Neural cell (in vitro differentiated cells): ENCODE data around the gene ZNF593. TPM values are rescaled to one million over a fixed set of nuclear protein-coding genes. Genes with fewer than 3 reads are reported as not detected.
A peak's percentile ranks its signal among the peaks of the same experiment; 100 is the strongest.

ENCODE experiments used
- H2AFZ ChIP-seq: fragments of 200-600, 300-800 bp; sonication (generic), shearing (Covaris generic); 2 replicates; pipeline ENCODE4 v1.6.0; 2014; ENCODE audit warnings: low read depth, mild to moderate bottlenecking, antibody characterized with exemption, low read length, moderate library complexity
- H3F3A ChIP-seq: fragments of 200-600 bp; shearing (Covaris generic); 2 replicates; pipeline ENCODE4 v1.6.1; 2016; ENCODE audit warnings: mild to moderate bottlenecking, moderate library complexity, mixed read lengths, antibody characterized with exemption, low read length; ENCODE audit not compliant: insufficient read depth, poor library complexity, severe bottlenecking
- H3K27ac ChIP-seq: fragments of 200-600, 300-800 bp; sonication (generic), shearing (Covaris generic); 2 replicates; pipeline ENCODE4 v1.5.1; 2014; ENCODE audit warnings: mild to moderate bottlenecking, low read length, moderate library complexity
- H3K27me3 ChIP-seq: fragments of 300-800, 200-600 bp; sonication (generic), shearing (Covaris generic); 2 replicates; pipeline ENCODE4 v1.6.0; 2014; ENCODE audit warnings: mild to moderate bottlenecking, low read depth, low read length, moderate library complexity; ENCODE audit not compliant: insufficient read depth
- H3K36me3 ChIP-seq: fragments of 300-800, 200-600 bp; sonication (generic), shearing (Covaris generic); 2 replicates; pipeline ENCODE4 v1.5.1; 2014; ENCODE audit warnings: mild to moderate bottlenecking, antibody characterized with exemption, low read length, moderate library complexity; ENCODE audit not compliant: insufficient read depth
- H3K4me2 ChIP-seq: fragments of 300-800, 200-600 bp; sonication (generic), shearing (Covaris generic); 2 replicates; pipeline ENCODE4 v1.6.0; 2014; ENCODE audit warnings: mild to moderate bottlenecking, low read length
- H3K4me3 ChIP-seq: fragments of 300-800, 200-600 bp; sonication (generic), shearing (Covaris generic); 2 replicates; pipeline ENCODE4 v1.5.1; 2014; ENCODE audit warnings: mild to moderate bottlenecking, low read length, moderate library complexity
- H3K79me2 ChIP-seq: fragments of 200-600 bp; shearing (Covaris generic); replicated peaks from 2 replicates; pipeline ENCODE4 v1.6.0; 2014; ENCODE audit warnings: mild to moderate bottlenecking, low read length, moderate library complexity; ENCODE audit not compliant: insufficient read depth
- H3K9ac ChIP-seq: fragments of 300-800, 200-600 bp; sonication (generic), shearing (Covaris generic); 2 replicates; pipeline ENCODE4 v1.6.1; 2016; ENCODE audit warnings: mild to moderate bottlenecking, low read length, mixed read lengths
- H3K9me2 ChIP-seq: fragments of 200-600 bp; shearing (Covaris generic); 2 replicates; pipeline ENCODE4 v1.6.1; 2016; ENCODE audit warnings: mild to moderate bottlenecking, low read length, mixed read lengths; ENCODE audit not compliant: insufficient read depth
- H3K9me3 ChIP-seq: fragments of 200-600, 300-800 bp; sonication (generic), shearing (Covaris generic); 2 replicates; pipeline ENCODE4 v1.6.1; 2016; ENCODE audit warnings: mild to moderate bottlenecking, mixed run types, low read length, moderate library complexity, mixed read lengths
- H4K20me1 ChIP-seq: fragments of 200-600 bp; shearing (Covaris generic); 2 replicates; pipeline ENCODE4 v1.6.1; 2016; ENCODE audit warnings: mild to moderate bottlenecking, mixed run types; ENCODE audit not compliant: insufficient read depth
- CTCF ChIP-seq: fragments of 450-650 bp; IDR thresholded peaks from 2 replicates; pipeline ENCODE4 v1.5.1; 2014; ENCODE audit warnings: antibody characterized with exemption, mild to moderate bottlenecking, moderate library complexity; ENCODE audit not compliant: poor library complexity, severe bottlenecking
- EP300 ChIP-seq: fragments of 450-650 bp; conservative IDR thresholded peaks from 2 replicates; pipeline ENCODE4 v1.6.1; 2014; ENCODE audit warnings: antibody characterized with exemption, mild to moderate bottlenecking, moderate library complexity; ENCODE audit not compliant: poor library complexity, severe bottlenecking
- EZH2 ChIP-seq: fragments of 200-600, 300-800 bp; shearing (Covaris generic), sonication (generic); IDR thresholded peaks from 2 replicates; pipeline ENCODE4 v1.6.1; 2014; ENCODE audit warnings: antibody characterized with exemption, low read length, borderline replicate concordance, mild to moderate bottlenecking; ENCODE audit not compliant: insufficient read depth, poor library complexity, severe bottlenecking
- MXI1 ChIP-seq: fragments of 450-650 bp; conservative IDR thresholded peaks from 2 replicates; pipeline ENCODE4 v1.6.1; 2014; ENCODE audit warnings: antibody characterized with exemption, mild to moderate bottlenecking; ENCODE audit not compliant: poor library complexity, severe bottlenecking
- POLR2AphosphoS5 ChIP-seq: IDR thresholded peaks from 2 replicates; pipeline ENCODE4 v1.6.1; 2012
- RAD21 ChIP-seq: fragments of 450-650 bp; conservative IDR thresholded peaks from 2 replicates; pipeline ENCODE4 v1.6.1; 2014; ENCODE audit warnings: antibody characterized with exemption, mild to moderate bottlenecking, moderate library complexity
- REST ChIP-seq: IDR thresholded peaks from 2 replicates; pipeline ENCODE4 v1.6.1; 2012; ENCODE audit warnings: borderline replicate concordance
- SMC3 ChIP-seq: fragments of 450-650 bp; conservative IDR thresholded peaks from 2 replicates; pipeline ENCODE4 v1.6.1; 2014; ENCODE audit warnings: antibody characterized with exemption, mild to moderate bottlenecking, moderate library complexity; ENCODE audit not compliant: poor library complexity
- TAF1 ChIP-seq: IDR thresholded peaks from 2 replicates; pipeline ENCODE4 v1.6.1; 2012; ENCODE audit warnings: low read depth
- polyA plus RNA-seq: library from polyadenylated mRNA; depleted of rRNA; stranded (reverse); fragments of >200 nt; gene quantifications from 2 replicates; pipeline ENCODE4 v1.2.3, GENCODE V29; 2014

Gene ZNF593
- polyA plus RNA-seq, 1 donor from 2014 or later, result 25.0 TPM

- no peak for TF ChIP-seq CTCF
- no peak for TF ChIP-seq TAF1
- Histone ChIP-seq H3K9ac (peak overlapping the region; percentile 85), H2AFZ (peak overlapping the region; percentile 95), H3K27me3 (no peaks in the 10 kb centered on the region), H3K9me3 (no peaks in the 10 kb centered on the region), H3K79me2 (no peaks in the 10 kb centered on the region), H3K27ac (no peak overlapping the region), H4K20me1 (no peaks in the 10 kb centered on the region), H3K9me2 (no peaks in the 10 kb centered on the region), H3F3A (no peaks in the 10 kb centered on the region), H3K4me3 (peak overlapping the region; percentile 94), H3K4me2 (peak overlapping the region; percentile 82), H3K36me3 (no peaks in the 10 kb centered on the region)
These were observed 739 bp downstream of the ZNF593 start for GRCh38 chr1:26170472-26170821.

GRCh38 chr1:26171084-26172072 is 1.7 kb downstream of the ZNF593 start, which contains the start of gene ZNF593OS:
TSS of gene ZNF593OS (minus strand) at chr1:26171832. CDS start at chr1:26171661, 171 bp downstream.
- no peaks in the 10 kb centered on the region for H3F3A ChIP-seq
- H3K4me2 ChIP-seq, result peak within 1 kb of the TSS; percentile 82
- H3K27me3 ChIP-seq, result no peaks in the 10 kb centered on the region
- no peaks in the 10 kb centered on the region for H3K9me3 ChIP-seq
- peak within 1 kb of the TSS; percentile 94 for H3K4me3 ChIP-seq
- no peaks in the 10 kb centered on the region for H3K9me2 ChIP-seq
- H4K20me1 ChIP-seq, result no peaks in the 10 kb centered on the region
- H3K27ac ChIP-seq, result no peak within 1 kb of the TSS
- H3K9ac ChIP-seq, result no peak within 1 kb of the TSS
- no peak within 1 kb of the TSS for H2AFZ ChIP-seq
- TF ChIP-seq EP300 (no peak), SMC3 (no peak), TAF1 (no peak), EZH2 (no peak), MXI1 (no peak), CTCF (no peak), REST (no peak), POLR2AphosphoS5 (no peak), RAD21 (no peak)
- H3K36me3 ChIP-seq, result no peaks in the 10 kb centered on the region
- H3K79me2 ChIP-seq, result no peaks in the 10 kb centered on the region
